Sigmoid colon (tissue), 4 donors: ENCODE results near the gene CRELD2.

ENCODE experiments used
- EP300 ChIP-seq, 4 donors: sonication (generic); formaldehyde crosslinking; IDR thresholded peaks; one replicate each; pipeline ENCODE4 v1.6.1; 2017; ENCODE audit warnings: antibody characterized with exemption in 4 of 4
- POLR2A ChIP-seq, 2 donors: fragments of 450-650 bp; IDR thresholded peaks; one replicate each; pipeline ENCODE4 v1.6.1; 2016; ENCODE audit warnings: antibody characterized with exemption in 2 of 2, mild to moderate bottlenecking in 2 of 2, moderate library complexity in 2 of 2
- POLR2AphosphoS5 ChIP-seq, 4 donors: sonication (generic); formaldehyde crosslinking; IDR thresholded peaks; one replicate each; pipeline ENCODE4 v1.6.1; 2017; ENCODE audit warnings: antibody characterized with exemption in 4 of 4
- TF ChIP-seq, protein P1 (sequence below), 4 experiments: fragments of 450-650 bp in 3 of 4; fragments of 200-600 bp in 1 of 4; IDR thresholded peaks; one replicate each; pipeline ENCODE4 v1.5.1; 2016 to 2019; ENCODE audit warnings: antibody characterized with exemption in 4 of 4, mild to moderate bottlenecking in 3 of 4, moderate library complexity in 2 of 4

DNA sequence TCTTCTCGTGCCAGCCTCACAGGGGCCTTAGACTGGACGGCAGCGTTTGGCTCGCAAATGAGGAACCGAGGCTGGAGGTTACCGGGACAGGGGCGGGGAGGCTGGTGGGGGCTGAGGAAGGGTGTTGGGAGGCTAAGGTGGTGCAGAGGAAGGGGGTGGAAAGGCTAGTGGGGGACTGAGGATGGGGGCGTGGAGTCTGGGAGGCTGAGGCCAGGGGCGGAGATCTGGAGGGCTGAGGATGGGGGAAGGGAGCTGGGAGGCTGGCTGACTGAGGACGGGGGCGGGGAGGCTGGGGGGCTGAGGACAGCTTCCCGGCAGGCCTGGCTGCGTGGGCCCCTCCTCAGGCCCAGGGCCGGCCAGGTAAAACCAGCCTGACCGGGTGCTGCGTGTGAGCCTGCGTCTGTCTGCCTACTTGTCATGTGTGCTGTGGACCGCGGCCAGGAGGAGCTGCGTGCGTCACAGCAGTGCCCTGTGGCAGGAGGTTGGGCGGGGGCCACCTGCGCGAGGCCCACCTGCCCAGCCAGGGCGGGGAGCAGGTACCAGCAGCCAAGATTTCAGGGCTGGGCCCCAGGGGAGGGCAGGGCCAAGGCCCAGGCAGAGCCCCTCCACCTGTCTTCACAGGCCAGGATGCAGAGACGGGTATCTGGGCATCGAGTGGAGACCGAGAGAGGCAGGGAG, 32.7 kb downstream of the CRELD2 start:
- TF ChIP-seq, protein P1, sequence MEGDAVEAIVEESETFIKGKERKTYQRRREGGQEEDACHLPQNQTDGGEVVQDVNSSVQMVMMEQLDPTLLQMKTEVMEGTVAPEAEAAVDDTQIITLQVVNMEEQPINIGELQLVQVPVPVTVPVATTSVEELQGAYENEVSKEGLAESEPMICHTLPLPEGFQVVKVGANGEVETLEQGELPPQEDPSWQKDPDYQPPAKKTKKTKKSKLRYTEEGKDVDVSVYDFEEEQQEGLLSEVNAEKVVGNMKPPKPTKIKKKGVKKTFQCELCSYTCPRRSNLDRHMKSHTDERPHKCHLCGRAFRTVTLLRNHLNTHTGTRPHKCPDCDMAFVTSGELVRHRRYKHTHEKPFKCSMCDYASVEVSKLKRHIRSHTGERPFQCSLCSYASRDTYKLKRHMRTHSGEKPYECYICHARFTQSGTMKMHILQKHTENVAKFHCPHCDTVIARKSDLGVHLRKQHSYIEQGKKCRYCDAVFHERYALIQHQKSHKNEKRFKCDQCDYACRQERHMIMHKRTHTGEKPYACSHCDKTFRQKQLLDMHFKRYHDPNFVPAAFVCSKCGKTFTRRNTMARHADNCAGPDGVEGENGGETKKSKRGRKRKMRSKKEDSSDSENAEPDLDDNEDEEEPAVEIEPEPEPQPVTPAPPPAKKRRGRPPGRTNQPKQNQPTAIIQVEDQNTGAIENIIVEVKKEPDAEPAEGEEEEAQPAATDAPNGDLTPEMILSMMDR (IDR thresholded peaks at IDR 0.05) = no peak
- no peak for TF ChIP-seq POLR2AphosphoS5 (IDR thresholded peaks at IDR 0.05)
- no peak for TF ChIP-seq POLR2A (IDR thresholded peaks at IDR 0.05)
- no peak for TF ChIP-seq EP300 (IDR thresholded peaks at IDR 0.05)
